GM18502 (cell line): ENCODE data around the gene ABCA7.

Source experiments
- ATAC-seq: cut with Tn5 transposase; IDR thresholded peaks from one replicate; pipeline ENCODE4 v1.9.1; 2021; ENCODE audit warnings: mild to moderate bottlenecking; ENCODE audit not compliant: unreplicated experiment, poor library complexity

ABCA7 gene

DNA sequence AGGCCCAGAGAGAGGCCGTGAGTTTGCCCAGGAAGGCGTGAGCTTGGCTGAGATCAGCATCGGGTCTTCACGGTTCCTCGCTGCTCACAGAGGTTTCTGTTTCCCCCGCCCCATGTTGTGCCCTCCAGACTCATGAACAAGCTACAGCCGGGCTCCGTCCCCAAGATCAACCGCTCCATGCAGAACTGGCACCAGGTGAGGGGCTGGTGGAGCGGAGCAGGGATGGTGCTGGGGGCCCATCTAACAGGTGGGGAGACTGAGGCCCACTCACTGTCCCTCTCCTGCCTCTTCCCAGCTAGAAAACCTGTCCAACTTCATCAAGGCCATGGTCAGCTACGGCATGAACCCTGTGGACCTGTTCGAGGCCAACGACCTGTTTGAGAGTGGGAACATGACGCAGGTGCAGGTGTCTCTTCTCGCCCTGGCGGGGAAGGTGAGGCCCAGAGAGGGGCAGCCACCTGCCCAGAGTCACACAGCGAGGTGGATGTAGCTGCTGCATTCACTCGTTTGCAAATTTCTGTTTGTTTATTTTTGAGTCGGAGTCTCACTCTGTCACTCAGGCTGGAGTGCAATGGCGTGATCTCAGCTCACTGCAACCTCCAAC, 7.5 kb upstream of the ABCA7 start:
- ATAC-seq: no peak

DNA sequence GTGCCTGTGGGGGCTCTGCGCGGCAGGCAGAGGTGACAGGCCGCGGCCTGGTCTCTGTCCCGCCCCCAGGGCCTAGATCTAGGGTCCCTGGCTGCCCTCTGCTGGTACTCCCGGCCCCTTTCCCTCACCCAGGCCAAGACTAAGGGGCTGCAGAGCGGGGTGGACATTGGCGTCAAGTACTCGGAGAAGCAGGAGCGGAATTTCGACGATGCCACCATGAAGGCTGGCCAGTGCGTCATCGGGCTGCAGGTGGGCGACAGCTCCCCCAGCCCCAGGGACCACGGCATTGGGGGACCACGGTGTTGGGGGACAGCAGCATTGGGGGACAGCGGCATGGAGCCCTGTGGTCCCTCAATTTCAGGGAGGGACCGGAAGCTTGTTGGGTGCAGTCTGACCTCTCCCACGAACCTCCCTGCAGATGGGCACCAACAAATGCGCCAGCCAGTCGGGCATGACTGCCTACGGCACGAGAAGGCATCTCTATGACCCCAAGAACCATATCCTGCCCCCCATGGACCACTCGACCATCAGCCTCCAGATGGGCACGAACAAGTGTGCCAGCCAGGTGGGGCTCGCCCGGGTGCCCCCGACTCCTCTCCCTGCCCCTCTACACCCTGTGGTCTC, 3.8 kb upstream of the ABCA7 start:
- ATAC-seq: no peak

GRCh38 chr19:1037621-1038064, 2.3 kb upstream of the ABCA7 start:
- ATAC-seq: no peak

DNA sequence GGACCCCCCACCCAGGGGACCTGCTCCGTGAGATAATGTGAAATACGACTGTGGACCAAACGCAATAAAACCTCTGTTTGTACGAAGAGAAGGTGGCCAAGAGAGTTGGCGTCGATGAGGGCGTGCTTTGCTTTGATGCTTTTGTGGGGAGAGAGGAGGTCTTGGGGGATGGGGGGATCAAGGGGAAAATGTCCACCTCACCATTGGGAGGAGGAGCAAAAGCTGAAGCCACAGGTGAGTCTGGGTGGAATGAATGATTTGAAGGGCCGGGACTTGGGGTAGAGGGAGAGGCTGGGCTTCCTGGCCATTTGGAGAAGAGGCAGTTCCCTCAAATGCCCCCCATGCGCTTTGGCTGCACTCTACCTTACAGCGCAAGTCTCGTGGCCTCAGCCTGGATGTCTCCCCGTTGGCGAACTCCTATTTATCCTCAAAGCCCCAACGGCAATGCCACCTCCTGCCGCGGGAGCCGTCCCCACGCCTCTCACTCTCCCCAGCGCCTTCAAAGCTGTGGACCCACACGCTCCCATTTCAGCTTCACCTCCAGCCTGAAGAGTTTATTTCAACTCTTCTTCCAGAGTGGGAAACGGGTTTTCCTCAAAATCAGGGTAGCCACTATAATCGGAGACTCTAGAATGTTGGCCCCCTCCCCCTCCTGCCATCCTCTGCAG, 795 bp upstream of the ABCA7 start:
- no peak for ATAC-seq

DNA sequence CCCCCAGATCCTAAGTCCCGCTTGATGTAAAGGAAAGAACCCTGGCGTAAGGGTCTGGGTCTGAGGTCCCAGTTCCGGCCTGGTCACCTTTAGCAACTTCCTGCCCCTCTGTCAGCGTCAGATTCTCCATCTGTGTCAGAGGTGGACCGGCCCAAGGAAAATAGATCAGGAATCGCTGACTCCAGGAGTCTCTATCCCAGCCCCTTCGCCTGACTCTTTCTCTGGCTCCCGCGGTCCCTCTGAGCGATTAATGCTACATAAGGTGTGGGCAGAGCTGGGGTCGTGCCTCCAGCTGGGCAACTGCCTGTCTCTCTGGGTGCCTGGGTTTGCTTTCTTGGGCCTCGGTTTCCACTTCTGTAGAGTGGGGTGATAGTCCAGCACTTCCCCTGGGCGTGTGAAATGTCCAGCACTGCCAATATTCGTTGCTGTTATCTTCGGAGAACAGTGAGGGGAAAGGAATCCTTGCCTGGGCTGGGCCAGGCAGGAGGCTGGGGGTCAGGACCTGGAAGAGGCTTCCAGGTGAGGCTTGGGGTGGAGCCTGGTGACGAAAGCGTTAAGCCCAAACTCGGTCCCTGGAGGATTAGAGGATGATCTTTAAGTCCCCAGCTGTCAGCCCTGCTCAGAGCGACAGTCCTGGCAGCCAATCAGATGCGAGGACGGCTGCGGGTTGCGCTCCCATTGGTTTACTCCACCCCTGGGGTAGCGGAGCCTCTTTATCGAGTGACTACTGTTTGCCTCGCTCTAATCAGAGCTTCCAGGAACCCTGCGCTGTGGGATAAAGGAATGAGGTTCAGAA, 767 bp downstream of the ABCA7 start:
- ATAC-seq: peak; percentile 43

- ATAC-seq: no peak
Measured at GRCh38 chr19:1041272-1041834, 1.4 kb downstream of the ABCA7 start.

GRCh38 chr19:1041835-1042685, 2.2 kb downstream of the ABCA7 start:
- ATAC-seq: no peak

DNA sequence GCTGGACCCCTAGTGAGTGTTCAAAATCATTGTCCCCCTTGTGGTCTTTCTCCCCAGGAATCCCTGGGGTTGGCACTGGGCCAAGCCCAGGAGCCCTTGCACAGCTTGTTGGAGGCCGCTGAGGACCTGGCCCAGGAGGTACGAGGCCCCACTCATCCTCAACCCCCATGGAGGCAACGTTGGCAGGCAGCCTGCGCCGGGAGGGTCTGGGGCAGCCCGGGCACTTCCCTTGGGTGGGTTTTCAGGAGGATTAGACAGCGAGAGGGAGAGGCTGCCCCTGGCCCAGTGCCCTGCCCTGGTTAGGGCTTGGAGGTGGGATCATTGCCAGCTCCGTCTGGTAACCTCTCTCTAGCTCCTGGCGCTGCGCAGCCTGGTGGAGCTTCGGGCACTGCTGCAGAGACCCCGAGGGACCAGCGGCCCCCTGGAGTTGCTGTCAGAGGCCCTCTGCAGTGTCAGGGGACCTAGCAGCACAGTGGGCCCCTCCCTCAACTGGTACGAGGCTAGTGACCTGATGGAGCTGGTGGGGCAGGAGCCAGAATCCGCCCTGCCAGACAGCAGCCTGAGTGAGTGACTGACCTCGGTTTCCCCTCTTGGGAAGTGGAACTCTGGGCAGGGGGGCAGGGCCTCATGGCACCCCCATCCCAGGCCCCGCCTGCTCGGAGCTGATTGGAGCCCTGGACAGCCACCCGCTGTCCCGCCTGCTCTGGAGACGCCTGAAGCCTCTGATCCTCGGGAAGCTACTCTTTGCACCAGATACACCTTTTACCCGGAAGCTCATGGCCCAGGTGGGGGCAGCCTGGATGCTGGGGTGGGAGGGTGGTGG, 3.0 kb downstream of the ABCA7 start:
- ATAC-seq: no peak

- ATAC-seq: no peak
Measured at GRCh38 chr19:1045247-1045603, 5.3 kb downstream of the ABCA7 start.

DNA sequence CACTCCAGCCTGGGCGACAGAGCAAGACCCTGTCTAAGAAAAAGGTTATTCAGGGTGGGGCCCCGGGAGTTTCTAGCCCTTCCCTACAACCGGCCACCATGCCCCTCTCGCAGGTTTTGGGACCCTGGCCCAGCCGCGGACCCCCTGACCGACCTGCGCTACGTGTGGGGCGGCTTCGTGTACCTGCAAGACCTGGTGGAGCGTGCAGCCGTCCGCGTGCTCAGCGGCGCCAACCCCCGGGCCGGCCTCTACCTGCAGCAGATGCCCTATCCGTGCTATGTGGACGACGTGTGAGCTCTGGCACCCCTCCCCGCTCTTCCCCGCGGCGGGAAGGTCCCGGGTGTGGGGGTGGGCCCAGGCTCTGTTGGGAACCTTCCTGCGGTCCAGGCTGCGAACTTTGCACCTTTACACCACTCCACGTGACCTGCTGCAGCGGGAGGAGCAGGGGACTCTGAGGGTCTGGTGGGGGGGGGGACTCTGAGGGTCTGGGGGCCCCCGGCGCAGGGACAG, 6.3 kb downstream of the ABCA7 start:
- no peak for ATAC-seq

DNA sequence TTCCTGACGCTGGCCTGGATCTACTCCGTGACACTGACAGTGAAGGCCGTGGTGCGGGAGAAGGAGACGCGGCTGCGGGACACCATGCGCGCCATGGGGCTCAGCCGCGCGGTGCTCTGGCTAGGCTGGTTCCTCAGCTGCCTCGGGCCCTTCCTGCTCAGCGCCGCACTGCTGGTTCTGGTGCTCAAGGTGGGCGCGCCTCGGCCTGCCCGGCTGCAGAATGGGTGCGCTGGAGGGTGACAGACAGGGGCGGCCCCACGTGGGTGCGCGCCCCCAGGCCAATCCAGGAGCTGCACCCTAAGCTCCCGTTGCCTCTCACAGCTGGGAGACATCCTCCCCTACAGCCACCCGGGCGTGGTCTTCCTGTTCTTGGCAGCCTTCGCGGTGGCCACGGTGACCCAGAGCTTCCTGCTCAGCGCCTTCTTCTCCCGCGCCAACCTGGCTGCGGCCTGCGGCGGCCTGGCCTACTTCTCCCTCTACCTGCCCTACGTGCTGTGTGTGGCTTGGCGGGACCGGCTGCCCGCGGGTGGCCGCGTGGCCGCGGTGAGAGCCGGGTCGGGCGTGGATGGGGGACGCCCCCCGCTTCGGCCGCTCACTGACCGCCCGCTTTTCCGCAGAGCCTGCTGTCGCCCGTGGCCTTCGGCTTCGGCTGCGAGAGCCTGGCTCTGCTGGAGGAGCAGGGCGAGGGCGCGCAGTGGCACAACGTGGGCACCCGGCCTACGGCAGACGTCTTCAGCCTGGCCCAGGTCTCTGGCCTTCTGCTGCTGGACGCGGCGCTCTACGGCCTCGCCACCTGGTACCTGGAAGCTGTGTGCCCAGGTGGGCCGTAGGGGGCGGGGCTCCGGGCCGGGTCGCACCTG, 7.2 kb downstream of the ABCA7 start:
- no peak for ATAC-seq

- no peak for ATAC-seq
Measured at GRCh38 chr19:1047696-1048147, 7.8 kb downstream of the ABCA7 start.

DNA sequence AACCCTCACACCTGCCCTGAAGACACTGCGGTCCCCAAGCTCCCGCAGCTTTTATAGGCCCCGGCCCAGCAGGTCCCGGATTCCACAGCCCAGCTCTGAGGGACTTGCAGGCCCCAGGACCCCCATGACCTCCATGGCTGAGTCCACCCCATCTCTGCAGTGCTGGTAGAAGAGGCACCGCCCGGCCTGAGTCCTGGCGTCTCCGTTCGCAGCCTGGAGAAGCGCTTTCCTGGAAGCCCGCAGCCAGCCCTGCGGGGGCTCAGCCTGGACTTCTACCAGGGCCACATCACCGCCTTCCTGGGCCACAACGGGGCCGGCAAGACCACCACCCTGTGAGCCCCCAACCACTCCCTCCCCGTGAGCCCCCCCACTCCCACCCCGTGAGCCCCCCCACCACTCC, 9.2 kb downstream of the ABCA7 start:
- no peak for ATAC-seq

- ATAC-seq: no peak
Measured at GRCh38 chr19:1049800-1050199, 9.9 kb downstream of the ABCA7 start.

DNA sequence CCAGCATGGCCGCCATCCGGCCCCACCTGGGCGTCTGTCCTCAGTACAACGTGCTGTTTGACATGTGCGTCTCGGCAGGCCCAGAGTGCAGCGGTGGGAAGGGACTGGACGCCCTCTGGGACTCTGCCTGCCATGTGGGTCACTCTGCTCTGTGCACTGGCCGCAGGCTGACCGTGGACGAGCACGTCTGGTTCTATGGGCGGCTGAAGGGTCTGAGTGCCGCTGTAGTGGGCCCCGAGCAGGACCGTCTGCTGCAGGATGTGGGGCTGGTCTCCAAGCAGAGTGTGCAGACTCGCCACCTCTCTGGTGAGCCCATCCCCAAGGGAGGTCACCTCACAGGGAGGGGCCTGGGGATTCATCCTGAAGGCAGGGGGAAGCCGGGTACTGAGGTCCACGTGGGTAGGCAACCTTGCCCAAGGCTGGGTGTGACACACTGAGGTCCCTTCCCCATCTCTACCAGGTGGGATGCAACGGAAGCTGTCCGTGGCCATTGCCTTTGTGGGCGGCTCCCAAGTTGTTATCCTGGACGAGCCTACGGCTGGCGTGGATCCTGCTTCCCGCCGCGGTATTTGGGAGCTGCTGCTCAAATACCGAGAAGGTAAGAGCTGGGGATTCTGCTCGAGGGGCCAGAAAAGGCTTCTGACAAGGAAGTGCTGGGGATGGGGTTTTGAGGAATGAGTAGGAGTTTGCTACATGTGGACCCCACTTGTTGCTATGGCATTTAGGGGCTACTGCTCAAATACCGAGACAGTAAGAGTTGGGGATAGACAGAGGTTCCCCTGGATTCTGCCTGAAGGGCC, 11.3 kb downstream of the ABCA7 start:
- ATAC-seq: no peak

DNA sequence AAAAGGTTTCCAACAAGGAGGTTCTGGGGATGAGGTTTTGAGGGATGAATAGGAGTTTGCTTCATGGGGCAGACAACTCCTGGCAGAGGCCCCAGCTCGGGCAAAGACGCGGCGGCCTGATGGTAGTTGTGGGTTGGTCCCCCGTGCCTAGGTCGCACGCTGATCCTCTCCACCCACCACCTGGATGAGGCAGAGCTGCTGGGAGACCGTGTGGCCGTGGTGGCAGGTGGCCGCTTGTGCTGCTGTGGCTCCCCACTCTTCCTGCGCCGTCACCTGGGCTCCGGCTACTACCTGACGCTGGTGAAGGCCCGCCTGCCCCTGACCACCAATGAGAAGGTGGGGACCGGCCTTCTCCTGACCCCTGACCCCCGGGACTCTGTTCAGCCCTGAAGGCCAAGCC, 11.9 kb downstream of the ABCA7 start:
- ATAC-seq: no peak

DNA sequence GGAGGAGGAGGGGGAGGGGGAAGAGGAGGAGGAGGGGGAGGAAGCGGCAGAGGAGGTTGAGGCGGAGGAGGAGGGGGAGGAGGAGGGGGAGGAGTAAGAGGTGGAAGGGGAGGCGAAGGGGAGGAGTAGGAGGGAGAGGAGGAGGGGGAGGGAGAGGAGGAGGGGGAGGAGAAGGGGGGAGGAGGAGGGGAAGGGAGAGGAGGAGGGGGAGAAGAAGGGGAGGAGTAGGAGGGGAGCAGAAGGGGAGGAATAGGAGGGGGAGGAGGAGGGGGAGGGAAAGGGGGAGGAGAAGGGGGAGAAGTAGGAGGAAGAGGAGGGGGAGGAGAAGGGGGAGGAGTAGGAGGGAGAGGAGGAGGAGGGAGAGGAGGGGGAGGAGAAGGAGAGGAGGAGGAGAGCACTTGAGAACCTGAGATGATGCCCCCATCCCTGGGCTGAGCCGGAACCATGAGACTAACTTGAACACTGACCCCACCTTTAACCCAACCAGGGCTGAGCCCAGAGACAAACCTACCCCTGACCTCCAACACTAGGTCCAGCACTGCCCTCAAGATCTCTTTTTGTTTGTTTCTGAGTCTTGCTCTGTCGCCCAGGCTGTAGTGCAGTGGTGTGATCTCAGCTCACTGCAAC, 12.6 kb downstream of the ABCA7 start:
- no peak for ATAC-seq
